DMS153 treated with DMSO at 0.1 percent for 48 hours (cell line): ENCODE data around the gene DDC.

Experiments used
- DNase-seq: peaks from one replicate; lab custom pipeline; 2025; ENCODE audit not compliant: unreplicated experiment; lab: John Stamatoyannopoulos, UW

Gene DDC, protein sequence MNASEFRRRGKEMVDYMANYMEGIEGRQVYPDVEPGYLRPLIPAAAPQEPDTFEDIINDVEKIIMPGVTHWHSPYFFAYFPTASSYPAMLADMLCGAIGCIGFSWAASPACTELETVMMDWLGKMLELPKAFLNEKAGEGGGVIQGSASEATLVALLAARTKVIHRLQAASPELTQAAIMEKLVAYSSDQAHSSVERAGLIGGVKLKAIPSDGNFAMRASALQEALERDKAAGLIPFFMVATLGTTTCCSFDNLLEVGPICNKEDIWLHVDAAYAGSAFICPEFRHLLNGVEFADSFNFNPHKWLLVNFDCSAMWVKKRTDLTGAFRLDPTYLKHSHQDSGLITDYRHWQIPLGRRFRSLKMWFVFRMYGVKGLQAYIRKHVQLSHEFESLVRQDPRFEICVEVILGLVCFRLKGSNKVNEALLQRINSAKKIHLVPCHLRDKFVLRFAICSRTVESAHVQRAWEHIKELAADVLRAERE

GRCh38 chr7:50564640-50565558 is at the start of gene DDC:
Gene DDC, minus strand, starts transcription at chr7:50565405. Its CDS starts 21,320 bp downstream, at chr7:50544085.
- no peak for DNase-seq

DNA sequence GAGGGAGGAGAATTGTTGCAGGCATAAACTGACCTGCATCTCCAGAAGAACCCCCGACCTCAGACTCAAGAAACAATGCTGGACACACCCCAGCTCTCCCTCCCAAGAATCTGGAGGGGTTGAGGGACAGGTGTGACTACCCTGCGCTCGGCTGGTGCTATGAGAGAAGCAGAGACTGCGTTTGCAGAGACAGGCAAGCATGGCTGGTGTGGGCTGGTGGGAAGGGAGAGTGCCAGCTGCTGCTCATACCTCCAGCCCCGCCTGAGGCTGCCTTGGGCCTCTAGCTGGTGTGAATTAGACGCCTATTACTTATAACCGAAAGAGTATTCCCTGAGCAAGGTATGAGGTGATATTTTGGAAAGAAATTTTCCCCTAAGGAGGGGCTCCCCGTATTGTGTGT is 48.3 kb upstream of the DDC start:
- DNase-seq: no peak

DNA sequence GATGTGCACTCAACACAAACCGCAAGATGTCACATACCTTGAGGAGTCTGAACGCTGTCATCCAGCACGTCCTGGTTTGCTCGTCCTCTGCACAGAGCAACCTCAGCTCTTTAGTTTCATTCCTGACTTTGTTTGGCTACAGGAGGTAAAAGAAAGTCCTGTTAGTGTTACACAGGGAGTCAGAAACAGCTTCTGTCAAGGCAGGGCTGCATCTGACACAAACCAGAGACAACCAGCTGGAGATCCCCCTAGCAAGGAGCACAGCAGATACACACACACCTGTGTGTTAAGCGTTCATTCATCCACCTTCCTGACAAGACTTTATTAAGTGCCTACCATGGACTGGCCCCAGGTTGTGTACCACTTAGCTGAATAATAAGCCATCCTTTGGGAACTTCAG is 47.5 kb upstream of the DDC start:
- no peak for DNase-seq

DNA sequence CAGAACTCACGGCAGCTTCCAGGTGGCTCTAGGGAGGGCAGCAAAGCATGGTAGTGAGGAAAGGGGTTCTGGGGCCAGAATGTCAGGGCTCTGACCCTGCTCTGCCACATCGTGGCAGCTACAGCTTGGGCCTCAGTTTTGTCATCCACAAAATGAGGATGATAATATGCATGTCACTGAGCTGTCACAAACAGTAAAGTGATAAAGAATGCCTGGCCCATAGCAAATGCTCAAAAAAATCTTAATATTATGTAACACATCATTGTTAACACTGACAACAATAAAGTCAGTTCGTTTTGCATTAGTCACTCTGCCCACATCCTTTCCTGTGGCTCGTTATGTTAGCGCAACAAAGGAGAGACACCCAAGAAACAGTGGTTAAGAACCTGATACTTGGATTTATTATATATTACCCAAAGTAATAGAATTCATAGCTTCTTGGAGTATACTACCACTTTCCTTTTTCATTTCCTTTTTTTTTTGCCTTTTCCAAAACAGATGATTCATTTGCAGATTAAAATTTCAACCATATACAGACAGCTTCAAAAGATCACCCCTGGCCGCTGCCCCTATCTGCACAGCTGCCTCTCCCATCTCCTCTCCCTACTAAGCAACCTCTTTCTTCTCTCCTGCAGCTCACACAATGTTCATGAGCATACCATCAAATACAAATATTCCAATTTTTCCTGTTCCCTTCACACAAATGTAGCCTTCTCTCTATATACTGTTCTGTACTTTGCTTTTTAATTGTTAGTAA is 45.5 kb upstream of the DDC start:
- no peak for DNase-seq

DNA sequence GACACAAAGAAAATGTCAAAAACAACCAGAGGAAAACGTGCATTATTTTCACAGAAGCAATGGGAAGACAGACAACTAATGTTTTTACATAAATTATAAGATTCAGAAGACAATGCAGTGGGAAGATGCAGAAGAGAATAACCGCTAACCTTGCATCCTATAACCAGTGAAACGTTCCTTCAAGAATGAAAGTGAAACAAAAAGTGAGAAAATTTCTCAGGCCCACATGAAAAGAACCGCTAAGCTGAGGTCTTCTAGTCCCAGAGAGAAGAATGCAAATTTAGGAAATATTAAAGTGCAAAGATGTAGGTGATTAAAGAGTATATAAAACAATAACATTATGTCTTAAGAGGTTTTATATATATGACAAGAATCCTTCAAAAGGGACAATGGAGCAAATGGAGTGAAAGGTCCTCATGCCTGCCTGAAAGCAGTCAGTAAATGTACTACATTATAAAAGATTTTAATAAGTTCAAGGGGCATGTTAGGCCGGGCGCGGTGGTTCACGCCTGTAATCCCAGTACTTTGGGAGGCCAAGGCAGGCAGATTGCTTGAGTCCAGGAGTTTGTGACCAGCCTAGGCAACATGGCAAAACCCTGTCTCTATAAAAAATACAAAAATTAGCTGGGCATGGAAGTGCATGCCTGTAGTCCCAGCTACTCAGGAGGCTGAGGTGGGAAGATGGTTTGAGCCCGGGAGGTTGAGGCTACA is 43.1 kb upstream of the DDC start:
- DNase-seq: no peak

DNA sequence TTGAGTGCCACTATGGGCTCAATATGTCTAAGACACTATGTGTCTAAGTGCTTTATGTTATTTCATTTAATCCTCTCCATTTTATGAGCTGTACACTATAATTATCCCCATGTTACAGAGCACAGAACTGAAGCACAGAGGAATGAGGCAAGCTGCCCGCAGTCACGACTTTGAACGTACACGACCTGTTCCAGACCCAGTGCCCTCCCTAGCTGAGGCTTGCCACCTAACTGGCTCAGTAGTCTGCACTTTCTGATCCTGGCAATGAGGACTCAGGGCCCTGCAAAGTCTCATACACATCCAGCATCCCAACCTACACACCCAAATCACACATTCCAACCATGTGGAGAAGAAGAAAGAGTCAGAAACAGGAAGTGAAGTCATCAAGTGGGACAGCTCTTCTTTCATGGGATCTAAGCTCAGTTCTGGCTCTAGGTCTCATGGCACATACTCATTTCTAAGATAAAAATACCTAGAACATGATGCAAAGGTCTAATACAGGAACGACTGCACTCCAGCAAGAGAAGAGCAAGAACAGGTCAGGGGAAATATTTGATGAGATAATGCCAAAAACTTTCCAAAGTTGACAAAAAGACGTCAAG is 42.4 kb upstream of the DDC start:
- DNase-seq: no peak

DNA sequence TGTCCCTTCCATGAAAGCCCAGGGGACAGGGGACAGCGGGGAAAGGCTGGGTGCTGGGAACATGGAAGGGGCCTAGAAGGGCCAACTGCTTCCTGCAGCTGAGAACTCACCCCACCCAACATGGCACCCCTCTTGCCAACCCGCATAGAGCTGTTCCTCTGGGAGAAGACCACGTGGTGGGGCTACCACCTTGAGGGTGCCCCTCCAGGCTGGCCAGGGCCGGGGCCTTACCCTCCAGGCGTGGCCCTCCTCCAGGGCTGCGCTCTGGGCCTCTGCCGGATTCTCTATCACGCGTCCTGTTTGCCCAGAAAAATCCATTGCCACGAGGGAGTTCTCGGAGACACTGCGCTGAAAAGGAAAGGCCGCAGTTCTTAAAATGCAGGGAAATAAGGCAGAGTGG is 39.9 kb upstream of the DDC start:
- DNase-seq: no peak

- DNase-seq: no peak
These were observed 38.1 kb upstream of the DDC start for GRCh38 chr7:50603287-50603686.

DNA sequence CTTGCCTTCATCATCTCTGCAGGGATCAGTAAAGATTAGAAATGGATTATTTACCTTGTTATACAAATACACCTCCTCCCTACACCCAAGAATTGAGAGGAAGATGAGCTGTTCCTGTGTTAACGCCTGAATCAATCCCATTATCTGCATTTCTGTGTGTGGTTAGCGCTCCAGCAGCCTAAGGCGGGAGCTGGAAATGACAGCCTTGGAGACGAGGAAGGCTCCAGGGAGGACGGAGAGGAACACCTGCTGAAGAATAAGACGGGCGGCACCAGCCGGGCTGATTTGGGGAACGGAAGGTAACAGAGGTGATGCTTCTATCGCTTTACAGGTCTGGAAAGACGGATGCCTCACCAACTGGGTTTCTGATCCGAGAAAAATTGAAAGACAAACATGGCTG is 34.2 kb upstream of the DDC start:
- peak; percentile 59 for DNase-seq

DNA sequence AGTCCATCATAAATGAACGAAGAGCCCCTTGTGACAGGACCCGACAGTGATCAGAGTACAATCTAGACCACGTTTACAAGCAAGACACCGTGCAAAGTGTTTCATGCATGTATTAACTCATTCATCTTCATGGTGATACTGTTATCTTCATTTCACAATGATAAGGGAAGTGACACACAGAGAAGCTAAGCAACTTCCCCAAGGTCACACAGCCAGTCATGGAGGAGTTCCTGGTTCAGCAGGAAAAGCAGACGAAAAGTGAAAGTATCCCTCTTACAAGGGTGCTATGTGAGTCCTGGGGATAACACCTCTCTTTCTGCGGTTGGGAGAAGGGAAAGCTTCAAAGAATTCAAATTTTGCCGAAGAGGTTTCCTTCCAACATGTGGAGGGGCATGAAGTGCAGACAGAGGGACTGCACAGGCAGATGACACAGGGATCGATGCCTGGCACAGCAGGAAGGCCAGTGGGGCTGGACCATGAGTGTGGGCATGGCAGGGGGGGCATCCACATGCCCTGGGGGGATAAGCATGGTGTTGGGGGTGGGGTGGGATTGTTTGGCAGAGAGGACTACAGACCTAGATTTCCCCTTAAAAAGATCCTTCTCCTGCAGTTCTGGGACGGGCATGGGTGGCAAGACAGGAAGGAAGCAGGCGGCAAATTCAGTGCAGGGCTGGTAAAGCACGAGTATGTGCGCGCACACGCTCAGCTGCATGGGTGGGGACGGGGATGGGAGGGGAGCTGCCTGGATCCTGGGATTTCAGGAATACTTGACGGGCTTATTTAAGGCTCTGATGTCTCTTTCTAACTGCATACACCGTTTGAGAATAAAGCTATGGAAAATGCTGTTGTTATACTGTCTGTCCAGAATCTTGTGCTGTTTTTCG is 33.5 kb upstream of the DDC start:
- peak; percentile 40 for DNase-seq

GRCh38 chr7:50596484-50596883 is 31.3 kb upstream of the DDC start:
- DNase-seq: no peak

GRCh38 chr7:50595491-50596102 is 30.4 kb upstream of the DDC start:
- DNase-seq: no peak

- DNase-seq: no peak
These were observed 29.7 kb upstream of the DDC start for GRCh38 chr7:50594734-50595485.

DNA sequence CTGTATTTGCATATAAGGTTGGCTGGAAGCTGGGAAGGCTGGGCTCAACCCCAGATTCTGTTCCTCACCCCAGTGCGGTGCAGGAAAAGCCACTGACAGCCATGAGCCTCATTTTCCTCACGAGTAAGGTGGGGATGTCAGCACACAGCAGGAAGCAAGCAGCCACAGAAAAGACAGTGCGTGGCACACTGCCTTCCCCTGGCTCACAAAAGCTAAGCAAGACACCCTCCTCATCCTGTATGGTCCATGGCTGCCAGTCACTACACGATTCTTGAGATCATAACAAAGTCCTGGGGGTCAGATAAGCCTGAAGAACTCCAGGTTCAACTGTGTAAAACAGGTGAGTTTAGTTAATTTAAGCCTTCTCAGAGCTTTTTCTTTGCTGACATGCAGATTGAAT is 28.9 kb upstream of the DDC start:
- no peak for DNase-seq

GRCh38 chr7:50592940-50593339 is 27.7 kb upstream of the DDC start:
- DNase-seq: no peak

- DNase-seq: peak; percentile 22
These were observed 26.6 kb upstream of the DDC start for GRCh38 chr7:50591480-50592438.

DNA sequence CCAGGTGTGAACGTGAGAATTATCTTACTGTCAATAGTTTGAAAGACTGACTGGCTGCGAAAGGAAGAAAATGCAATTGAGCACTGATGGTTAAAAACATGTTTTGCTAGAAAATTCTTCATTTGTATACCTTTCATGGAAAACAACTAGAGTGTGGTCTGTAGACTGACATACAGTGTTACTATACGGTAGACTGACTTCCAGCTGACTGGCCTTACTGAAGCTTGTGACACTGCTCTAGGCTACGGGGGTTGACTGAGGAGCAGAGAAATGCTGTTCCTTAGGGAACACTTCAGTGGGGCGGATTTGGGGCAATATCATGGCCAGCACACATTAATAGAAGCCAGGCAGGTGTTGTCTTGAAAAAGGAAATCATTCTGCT is 25.9 kb upstream of the DDC start:
- no peak for DNase-seq
